Endometrial microvascular endothelial cells (primary cell): ENCODE data around the gene ZNF777. TPM values are rescaled to one million over a fixed set of nuclear protein-coding genes. Genes with fewer than 3 reads are reported as not detected.
"Not testable (repeated sequence)": the region's sequence is repeated elsewhere in the genome, so short reads cannot be mapped to it uniquely, and the experiment has no call there.

Experiments
- in situ Hi-C: cut with HindIII; loops from 2 replicates; pipeline ENCODE4 v1.10.0; 2017; ENCODE audit warnings: low sequenced_read_pairs, low pct_unique_long_range_greater_than_20kb; ENCODE audit errors: inconsistent ontology term
- total RNA-seq: library from RNA; depleted of rRNA; stranded (reverse); fragments of >200 nt; gene quantifications from one replicate; pipeline ENCODE4 v1.2.3, GENCODE V29; 2015; ENCODE audit errors: inconsistent ontology term

The ZNF777 gene
- total RNA-seq, 1 donor from 2014 or later = 6.5 TPM

- in situ Hi-C loops = no loop called here
Measured at GRCh38 chr7:149456506-149457421, 4.1 kb downstream of the ZNF777 start.

GRCh38 chr7:149455175-149455950, 5.5 kb downstream of the ZNF777 start:
- in situ Hi-C loops = no loop called here

GRCh38 chr7:149454750-149455149, 6.1 kb downstream of the ZNF777 start:
- in situ Hi-C loops = no loop called here

DNA sequence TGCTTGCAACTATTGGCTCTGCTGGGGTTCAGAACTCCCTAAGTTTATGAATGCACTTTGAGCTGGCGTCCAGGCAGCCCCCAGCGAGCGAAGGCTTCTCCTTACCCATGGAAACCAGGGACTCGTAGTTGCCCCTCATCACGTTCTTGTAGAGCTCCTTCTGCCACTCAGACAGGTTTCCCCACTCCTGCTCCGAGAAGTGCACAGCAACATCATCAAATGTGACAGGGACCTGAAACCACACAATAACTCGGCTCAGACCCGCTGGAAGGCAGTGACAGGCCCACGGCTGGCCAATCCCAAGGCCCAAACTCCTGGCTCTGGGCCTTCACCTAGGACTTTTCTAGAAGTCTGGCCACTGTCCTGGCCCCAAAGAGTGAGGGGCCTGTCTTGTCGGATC, 6.9 kb downstream of the ZNF777 start:
- in situ Hi-C loops = no loop called here

DNA sequence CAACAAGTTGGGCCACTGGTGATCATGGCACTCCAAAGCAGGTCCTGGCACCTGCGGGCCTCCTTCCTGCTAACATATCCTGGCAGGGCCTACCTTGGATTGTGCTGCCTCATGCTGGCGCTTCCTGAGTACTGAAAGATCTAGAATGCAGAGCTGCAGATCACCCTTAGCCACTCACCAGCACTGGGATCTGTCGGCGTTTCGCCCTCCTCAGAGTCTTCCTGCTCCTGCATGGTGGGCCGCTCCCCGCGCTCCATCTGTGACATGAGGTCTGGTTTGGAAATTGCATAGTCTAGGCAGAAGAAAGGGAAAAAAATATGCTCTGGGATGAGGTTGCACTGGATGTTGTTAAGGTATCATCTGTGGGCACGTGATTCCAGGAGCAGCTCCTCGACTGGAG, 10.0 kb downstream of the ZNF777 start:
- in situ Hi-C loops = no loop called here

DNA sequence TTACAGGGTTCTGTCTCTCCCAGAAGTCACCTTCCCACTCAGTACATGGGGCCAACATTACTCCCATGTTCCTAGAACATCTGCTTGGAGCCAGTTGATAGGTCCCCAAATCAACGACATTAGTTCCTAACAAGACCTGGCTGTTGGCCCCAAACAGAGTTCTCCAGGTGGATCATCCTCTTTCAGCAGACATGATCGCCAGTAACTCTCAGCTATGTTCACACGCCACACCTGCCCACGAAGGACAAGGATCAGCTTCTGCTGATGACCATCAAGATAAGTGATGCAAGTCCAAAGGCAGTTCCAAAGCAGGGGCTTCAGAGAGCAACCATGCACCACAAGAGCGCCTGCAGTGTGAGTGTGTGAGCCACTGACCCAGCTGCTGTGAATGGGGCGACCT, 11.0 kb downstream of the ZNF777 start:
- in situ Hi-C loops = no loop called here

- in situ Hi-C loops = no loop called here
Measured at GRCh38 chr7:149448961-149449360, 11.9 kb downstream of the ZNF777 start.

DNA sequence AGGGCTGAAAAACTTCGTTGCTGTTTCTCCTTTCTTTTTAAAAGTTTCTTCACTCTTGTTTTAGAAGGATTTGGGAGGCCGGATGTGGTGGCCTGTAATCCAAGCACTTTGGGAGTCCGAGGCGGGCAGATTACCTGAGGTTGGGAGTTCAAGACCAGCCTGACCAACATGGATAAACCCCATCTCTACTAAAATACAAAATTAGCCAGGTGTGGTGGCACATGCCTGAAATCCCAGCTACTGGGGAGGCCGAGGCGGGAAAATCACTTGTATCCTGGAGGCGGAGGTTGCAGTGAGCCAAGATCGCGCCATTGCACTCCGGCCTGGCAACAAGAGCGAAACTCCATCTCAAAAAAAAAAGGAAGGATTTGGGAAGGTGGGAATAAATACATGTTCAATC, 14.8 kb downstream of the ZNF777 start:
- in situ Hi-C loops = not testable (repeated sequence)

DNA sequence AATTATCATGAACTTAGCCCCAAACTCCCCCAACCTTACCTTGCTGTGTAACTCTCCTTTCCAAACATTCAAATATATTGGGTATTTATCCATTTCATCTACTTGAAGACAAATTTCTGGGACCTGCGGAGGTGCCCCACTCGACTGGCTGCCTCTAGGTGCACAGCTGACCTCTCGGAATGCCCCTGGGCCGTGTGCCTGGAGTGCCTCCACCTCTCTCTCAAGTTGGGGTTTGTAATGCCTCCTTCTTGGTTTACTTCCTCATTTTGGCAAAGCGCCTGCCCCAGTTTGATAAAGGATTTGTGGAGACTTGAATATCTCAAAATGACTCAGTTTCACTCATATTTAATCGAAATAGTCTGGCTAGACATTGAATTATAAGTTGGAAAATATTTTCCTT, 16.6 kb downstream of the ZNF777 start:
- in situ Hi-C loops = no loop called here

GRCh38 chr7:149443523-149443922, 17.3 kb downstream of the ZNF777 start:
- in situ Hi-C loops = no loop called here

DNA sequence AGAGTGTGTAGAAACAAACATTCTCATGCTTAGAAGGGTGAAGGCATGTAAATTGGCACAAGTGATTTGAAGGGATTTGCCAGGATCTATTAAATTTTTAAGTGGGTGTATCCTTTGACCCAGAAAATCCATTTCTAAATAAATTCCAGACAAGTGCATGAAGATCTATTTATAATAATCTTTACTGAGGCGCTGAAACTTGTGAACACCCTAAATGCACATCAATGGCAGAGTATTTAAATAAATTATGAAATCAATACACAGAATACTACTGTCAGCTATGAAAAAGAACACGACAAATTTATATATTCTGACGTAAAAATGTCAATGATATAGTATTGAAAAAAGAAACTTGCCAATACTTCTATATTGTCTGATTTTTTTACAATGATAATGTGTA, 17.9 kb downstream of the ZNF777 start:
- in situ Hi-C loops = no loop called here

DNA sequence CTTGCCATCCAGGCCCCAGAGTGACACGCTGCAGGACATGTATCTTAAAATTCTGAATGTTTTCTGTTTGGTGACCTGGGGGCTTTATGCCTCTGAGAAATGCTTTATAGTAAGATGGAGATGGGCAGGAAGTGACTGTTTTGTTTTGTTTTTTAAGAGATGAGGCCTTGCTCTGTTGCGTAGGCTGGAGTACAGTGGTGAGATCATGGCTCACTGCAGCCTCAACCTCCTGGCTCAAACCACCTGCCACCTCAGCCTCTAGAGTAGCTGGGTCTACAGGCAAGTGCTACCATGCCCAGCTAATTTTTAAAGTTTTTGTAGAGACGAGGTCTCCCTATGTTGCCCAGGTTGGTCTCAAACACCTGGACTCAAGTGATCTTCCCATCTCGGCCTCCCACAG, 20.6 kb downstream of the ZNF777 start:
- in situ Hi-C loops = no loop called here

DNA sequence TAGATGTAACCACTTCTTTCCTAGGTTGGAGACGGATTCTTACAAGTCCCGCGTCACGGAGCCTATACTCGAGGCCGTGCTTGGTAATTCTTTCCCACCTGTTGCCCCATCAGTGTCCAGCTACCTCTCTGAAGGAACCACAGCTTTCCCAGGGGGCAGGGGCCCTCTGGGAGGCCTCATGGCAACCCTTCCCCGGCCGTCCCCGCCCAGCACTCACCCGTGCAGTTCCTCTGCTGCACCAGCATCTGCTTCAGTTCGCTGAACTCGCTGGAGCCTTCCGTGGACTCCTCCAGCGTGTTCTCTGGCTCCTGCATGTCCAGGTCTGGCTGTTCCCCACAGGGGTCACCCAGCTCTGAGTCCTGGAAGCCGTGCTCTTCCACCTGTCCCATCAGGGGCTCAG, 24.5 kb downstream of the ZNF777 start:
- in situ Hi-C loops = no loop called here

- in situ Hi-C loops = no loop called here
Measured at GRCh38 chr7:149433124-149433523, 27.7 kb downstream of the ZNF777 start.

- in situ Hi-C loops = no loop called here
Measured at GRCh38 chr7:149432121-149432691, 28.7 kb downstream of the ZNF777 start.

DNA sequence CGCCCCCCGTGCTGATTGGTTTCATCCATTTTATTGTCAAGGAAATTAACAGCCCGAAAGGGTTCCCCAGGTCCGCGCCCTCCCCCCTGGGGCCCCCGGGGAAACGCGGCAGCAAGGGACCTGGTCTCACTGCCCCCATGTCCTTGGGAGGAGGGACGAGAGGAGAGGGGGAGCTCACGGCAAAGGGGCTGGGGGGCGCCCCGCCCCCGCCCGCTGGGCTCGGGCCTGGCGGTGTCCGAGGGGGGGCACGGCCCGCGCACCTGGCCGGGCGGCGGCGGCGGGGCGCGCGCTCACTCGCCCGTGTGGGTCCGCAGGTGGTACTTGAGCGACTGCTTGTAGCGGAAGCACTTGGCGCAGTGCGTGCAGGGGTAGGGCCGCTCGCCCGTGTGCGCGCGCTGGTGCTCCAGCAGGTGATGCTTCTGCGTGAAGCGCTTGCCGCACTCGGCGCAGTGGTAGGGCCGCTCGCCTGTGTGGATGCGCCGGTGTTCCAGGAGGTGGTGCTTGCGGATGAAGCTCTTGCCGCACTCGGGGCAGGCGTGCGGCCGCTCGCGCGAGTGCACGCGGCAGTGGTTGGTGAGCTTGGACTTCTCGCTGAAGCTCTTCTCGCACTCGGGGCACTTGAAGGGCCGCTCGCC, 29.3 kb downstream of the ZNF777 start:
- in situ Hi-C loops = no loop called here

DNA sequence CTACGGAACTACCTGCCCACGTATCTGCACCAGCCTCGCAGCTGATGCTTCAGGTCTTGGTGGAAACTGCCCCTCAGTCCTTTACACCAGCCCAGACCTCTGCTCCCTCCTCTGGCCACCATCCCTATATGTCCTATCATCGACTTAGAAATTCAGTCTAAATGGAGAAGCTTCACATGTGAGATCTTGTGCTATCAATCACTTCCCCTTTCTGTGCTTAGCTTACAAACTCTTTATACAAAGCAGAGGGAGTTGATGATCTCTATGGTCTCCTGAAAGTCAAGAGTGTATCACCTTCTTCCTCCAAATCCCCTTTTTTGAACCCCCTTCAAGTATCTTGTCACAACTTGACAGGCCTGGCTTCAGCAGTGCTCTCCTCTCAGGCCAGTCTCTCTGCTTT, 30.7 kb downstream of the ZNF777 start:
- in situ Hi-C loops = no loop called here

- in situ Hi-C loops = no loop called here
Measured at GRCh38 chr7:149427893-149428292, 33.0 kb downstream of the ZNF777 start.

- in situ Hi-C loops = no loop called here
Measured at GRCh38 chr7:149427096-149427680, 33.7 kb downstream of the ZNF777 start.
